ENCODE results near the gene ANKRD11.

Gene ANKRD11

GRCh38 chr16:89367538-89367915 lies 122.8 kb downstream of the ANKRD11 start:
- DNase-seq = no peak
- Histone ChIP-seq H4K91ac (ENCODE audit: low read length) (no peak overlapping the region), H3K4me3 (ENCODE audit: insufficient read depth in 1 of 2, low read depth in 1 of 2, low read length in 2 of 2) (no peak overlapping the region), H2BK120ac (ENCODE audit: low read depth, low read length) (no peak overlapping the region), H3K4me1 (ENCODE audit: control insufficient read depth, insufficient read depth, low read depth, low read length) (peaks cover 63% of the 10 kb centered on the region), H3K9ac (ENCODE audit: low read length) (no peak overlapping the region), H3K23ac (ENCODE audit: low read length in 2 of 2) (no peak overlapping the region), H3K4me2 (ENCODE audit: low read length, poor library complexity, severe bottlenecking) (no peak overlapping the region), H2BK5ac (ENCODE audit: low read depth, low read length, poor library complexity, severe bottlenecking) (no peak overlapping the region), H4K8ac (ENCODE audit: low read length) (no peak overlapping the region), H3K14ac (ENCODE audit: low read length in 2 of 2) (no peak overlapping the region), H3K27me3 (ENCODE audit: control insufficient read depth in 1 of 2, insufficient read depth in 1 of 2, low read length in 2 of 2) (no peaks in the 10 kb centered on the region), H3K79me1 (replicated peaks; ENCODE audit: low read length, poor library complexity, severe bottlenecking) (peaks cover 8% of the 10 kb centered on the region), H3K18ac (ENCODE audit: low read depth in 1 of 2, low read length in 2 of 2) (no peak overlapping the region), H3K36me3 (ENCODE audit: control insufficient read depth in 1 of 2, insufficient read depth in 2 of 2, low read depth in 1 of 2, low read length in 2 of 2) (peaks cover 10 to 14% of the 10 kb centered on the region in 2 experiments), H3K27ac (ENCODE audit: low read length, poor library complexity, severe bottlenecking) (no peak overlapping the region), H2AK5ac (ENCODE audit: low read length, severe bottlenecking) (no peak overlapping the region), H2BK15ac (ENCODE audit: low read depth, poor library complexity, severe bottlenecking) (no peak overlapping the region), H3K4ac (ENCODE audit: low read depth in 1 of 2, low read length in 2 of 2) (no peak overlapping the region), H2BK12ac (ENCODE audit: low read length in 2 of 2) (no peak overlapping the region), H3K9me3 (ENCODE audit: control insufficient read depth, low read length) (no peaks in the 10 kb centered on the region), H2AFZ (ENCODE audit: low read depth, low read length) (no peak overlapping the region)
- WGBS = 95% methylated on average over 7 of the region's 7 CpGs

GRCh38 chr16:89366561-89367537 lies 123.5 kb downstream of the ANKRD11 start:
- Histone ChIP-seq H3K4ac (ENCODE audit: low read depth in 1 of 2, low read length in 2 of 2) (no peak overlapping the region), H2AFZ (ENCODE audit: low read depth, low read length) (no peak overlapping the region), H3K36me3 (ENCODE audit: control insufficient read depth in 1 of 2, insufficient read depth in 2 of 2, low read depth in 1 of 2, low read length in 2 of 2) (peaks cover 10% of the 10 kb centered on the region in 2 experiments), H3K23ac (ENCODE audit: low read length in 2 of 2) (no peak overlapping the region), H4K8ac (ENCODE audit: low read length) (no peak overlapping the region), H3K18ac (ENCODE audit: low read depth in 1 of 2, low read length in 2 of 2) (peak overlapping the region in 1 of 2 experiments; percentile 32), H2AK5ac (ENCODE audit: low read length, severe bottlenecking) (no peak overlapping the region), H2BK12ac (ENCODE audit: low read length in 2 of 2) (no peak overlapping the region), H3K14ac (ENCODE audit: low read length in 2 of 2) (no peak overlapping the region), H2BK15ac (ENCODE audit: low read depth, poor library complexity, severe bottlenecking) (no peak overlapping the region), H3K79me1 (replicated peaks; ENCODE audit: low read length, poor library complexity, severe bottlenecking) (peaks cover 11% of the 10 kb centered on the region), H3K4me1 (ENCODE audit: control insufficient read depth, insufficient read depth, low read depth, low read length) (peaks cover 62% of the 10 kb centered on the region), H3K4me2 (ENCODE audit: low read length, poor library complexity, severe bottlenecking) (no peak overlapping the region), H3K9me3 (ENCODE audit: control insufficient read depth, low read length) (no peaks in the 10 kb centered on the region), H3K4me3 (ENCODE audit: insufficient read depth in 1 of 2, low read depth in 1 of 2, low read length in 2 of 2) (no peak overlapping the region), H4K91ac (ENCODE audit: low read length) (no peak overlapping the region), H3K27ac (ENCODE audit: low read length, poor library complexity, severe bottlenecking) (no peak overlapping the region), H3K27me3 (ENCODE audit: control insufficient read depth in 1 of 2, insufficient read depth in 1 of 2, low read length in 2 of 2) (no peaks in the 10 kb centered on the region), H2BK120ac (ENCODE audit: low read depth, low read length) (no peak overlapping the region), H3K9ac (ENCODE audit: low read length) (no peak overlapping the region), H2BK5ac (ENCODE audit: low read depth, low read length, poor library complexity, severe bottlenecking) (no peak overlapping the region)
- DNase-seq = no peak
- WGBS = 98% methylated on average over 37 of the region's 37 CpGs

GRCh38 chr16:89365996-89366395 lies 124.4 kb downstream of the ANKRD11 start:
- 90% methylated on average over 5 of the region's 5 CpGs for WGBS

GRCh38 chr16:89365044-89365467 lies 125.3 kb downstream of the ANKRD11 start:
- Histone ChIP-seq H2BK5ac (ENCODE audit: low read depth, low read length, poor library complexity, severe bottlenecking) (no peak overlapping the region), H2AK5ac (ENCODE audit: low read length, severe bottlenecking) (no peak overlapping the region), H3K14ac (ENCODE audit: low read length in 2 of 2) (no peak overlapping the region), H3K27me3 (ENCODE audit: control insufficient read depth in 1 of 2, insufficient read depth in 1 of 2, low read length in 2 of 2) (no peaks in the 10 kb centered on the region), H3K9ac (ENCODE audit: low read length) (peak overlapping the region; percentile 27), H3K36me3 (ENCODE audit: control insufficient read depth in 1 of 2, insufficient read depth in 2 of 2, low read depth in 1 of 2, low read length in 2 of 2) (peaks cover 3 to 13% of the 10 kb centered on the region in 2 experiments), H4K91ac (ENCODE audit: low read length) (no peak overlapping the region), H3K9me3 (ENCODE audit: control insufficient read depth, low read length) (no peaks in the 10 kb centered on the region), H3K27ac (ENCODE audit: low read length, poor library complexity, severe bottlenecking) (peak overlapping the region; percentile 8), H3K4me1 (ENCODE audit: control insufficient read depth, insufficient read depth, low read depth, low read length) (peaks cover 64% of the 10 kb centered on the region), H3K4me2 (ENCODE audit: low read length, poor library complexity, severe bottlenecking) (no peak overlapping the region), H2BK12ac (ENCODE audit: low read length in 2 of 2) (no peak overlapping the region), H2BK15ac (ENCODE audit: low read depth, poor library complexity, severe bottlenecking) (no peak overlapping the region), H3K4ac (ENCODE audit: low read depth in 1 of 2, low read length in 2 of 2) (no peak overlapping the region), H2BK120ac (ENCODE audit: low read depth, low read length) (no peak overlapping the region), H2AFZ (ENCODE audit: low read depth, low read length) (no peak overlapping the region), H3K18ac (ENCODE audit: low read depth in 1 of 2, low read length in 2 of 2) (no peak overlapping the region), H3K4me3 (ENCODE audit: insufficient read depth in 1 of 2, low read depth in 1 of 2, low read length in 2 of 2) (no peak overlapping the region), H3K23ac (ENCODE audit: low read length in 2 of 2) (peak overlapping the region in 1 of 2 experiments; percentile 16), H3K79me1 (replicated peaks; ENCODE audit: low read length, poor library complexity, severe bottlenecking) (peaks cover 13% of the 10 kb centered on the region), H4K8ac (ENCODE audit: low read length) (no peak overlapping the region)
- whole genome bisulfite sequencing = 34% methylated on average over 2 of the region's 2 CpGs
- peak; percentile 79 for DNase-seq

More at GRCh38 chr16:89365996-89366395, 124.4 kb downstream of the ANKRD11 start:
- peaks cover 63% of the 10 kb centered on the region for H3K4me1 ChIP-seq (ENCODE audit: control insufficient read depth, insufficient read depth, low read depth, low read length)
- H3K9ac ChIP-seq (ENCODE audit: low read length) = no peak overlapping the region
- H3K14ac ChIP-seq (ENCODE audit: low read length in 2 of 2) = no peak overlapping the region
- no peak overlapping the region for H4K91ac ChIP-seq (ENCODE audit: low read length)
- peaks cover 3 to 5% of the 10 kb centered on the region in 2 experiments for H3K36me3 ChIP-seq (ENCODE audit: control insufficient read depth in 1 of 2, insufficient read depth in 2 of 2, low read depth in 1 of 2, low read length in 2 of 2)
- no peak overlapping the region for H2BK15ac ChIP-seq (ENCODE audit: low read depth, poor library complexity, severe bottlenecking)
- H2AFZ ChIP-seq (ENCODE audit: low read depth, low read length) = no peak overlapping the region
- H2AK5ac ChIP-seq (ENCODE audit: low read length, severe bottlenecking) = no peak overlapping the region
- no peak overlapping the region for H4K8ac ChIP-seq (ENCODE audit: low read length)
- H3K4me2 ChIP-seq (ENCODE audit: low read length, poor library complexity, severe bottlenecking) = no peak overlapping the region
- DNase-seq = no peak
- H3K9me3 ChIP-seq (ENCODE audit: control insufficient read depth, low read length) = no peaks in the 10 kb centered on the region
- no peak overlapping the region for H3K4ac ChIP-seq (ENCODE audit: low read depth in 1 of 2, low read length in 2 of 2)
- peaks cover 13% of the 10 kb centered on the region for H3K79me1 ChIP-seq (replicated peaks; ENCODE audit: low read length, poor library complexity, severe bottlenecking)
- no peak overlapping the region for H2BK12ac ChIP-seq (ENCODE audit: low read length in 2 of 2)
- H2BK5ac ChIP-seq (ENCODE audit: low read depth, low read length, poor library complexity, severe bottlenecking) = no peak overlapping the region
- no peak overlapping the region for H3K27ac ChIP-seq (ENCODE audit: low read length, poor library complexity, severe bottlenecking)
- no peak overlapping the region for H3K23ac ChIP-seq (ENCODE audit: low read length in 2 of 2)
- no peak overlapping the region for H3K4me3 ChIP-seq (ENCODE audit: insufficient read depth in 1 of 2, low read depth in 1 of 2, low read length in 2 of 2)
- no peak overlapping the region for H3K18ac ChIP-seq (ENCODE audit: low read depth in 1 of 2, low read length in 2 of 2)
- no peaks in the 10 kb centered on the region for H3K27me3 ChIP-seq (ENCODE audit: control insufficient read depth in 1 of 2, insufficient read depth in 1 of 2, low read length in 2 of 2)
- no peak overlapping the region for H2BK120ac ChIP-seq (ENCODE audit: low read depth, low read length)

All from mesenchymal stem cell (in vitro differentiated cells and primary cell).